ENCODE data around the gene PALLD.

GRCh38 chr4:168560184-168561180 lies 63.6 kb downstream of the PALLD start:
- TF ChIP-seq EP300 (IDR thresholded peaks at IDR 0.05) (no peak), POLR2A (IDR thresholded peaks at IDR 0.05) (no peak), CTCF (IDR thresholded peaks at IDR 0.05) (no peak), POLR2AphosphoS5 (IDR thresholded peaks at IDR 0.05) (no peak)

All from gastroesophageal sphincter (tissue), 3 donors.